ENCODE measurements around the gene HDAC9. TPM values are rescaled to one million over a fixed set of nuclear protein-coding genes. Genes with fewer than 3 reads are reported as not detected.
"Not testable (repeated sequence)": the region's sequence is repeated elsewhere in the genome, so short reads cannot be mapped to it uniquely, and the experiment has no call there.

HDAC9 gene
- polyA plus RNA-seq, 1 of the 3 experiments (the other 2 are of a cell fraction): 11.6 TPM

DNA sequence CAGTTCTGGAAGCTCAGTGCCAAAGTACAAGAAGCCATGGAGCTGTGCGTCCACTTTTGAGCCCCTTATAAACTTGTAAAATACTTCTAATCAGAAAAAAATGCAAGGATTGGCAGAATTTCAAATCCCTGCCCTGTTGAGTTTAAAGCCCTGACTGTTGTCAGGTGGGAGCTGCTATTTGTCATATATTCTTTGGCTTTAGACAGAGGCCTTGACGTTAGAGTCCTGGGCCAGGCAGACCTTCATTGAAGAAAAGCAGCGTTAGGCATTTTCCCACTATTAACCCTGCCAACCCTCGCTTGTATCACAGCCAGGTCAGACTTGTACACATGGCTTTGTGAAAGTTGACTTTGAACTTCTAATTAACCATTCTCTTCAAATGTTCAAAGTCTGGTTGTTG lies 466.5 kb downstream of the HDAC9 start (continued):
- no peak for TF ChIP-seq ZBTB33 (IDR thresholded peaks at IDR 0.05; ENCODE audit: borderline replicate concordance, low read depth)
- TF ChIP-seq TAF1 (IDR thresholded peaks at IDR 0.05; ENCODE audit: borderline replicate concordance, low read depth, low read length): no peak

GRCh38 chr7:18965657-18966056 lies 470.1 kb downstream of the HDAC9 start:
- POLR2A ChIA-PET: no interaction called here
- Histone ChIP-seq H3K4me3 (ENCODE audit: low read depth in 2 of 2, low read length in 1 of 2) (no peak overlapping the region), H3K9me3 (no peaks in the 10 kb centered on the region), H3K9ac (no peak overlapping the region), H3K4me1 (ENCODE audit: control insufficient read depth in 1 of 2, insufficient read depth in 2 of 2, low read depth in 1 of 2, low read length in 1 of 2) (peaks cover 0 to 4% of the 10 kb centered on the region in 2 experiments; a peak in 3 of 4 replicates), H3K9me2 (no peaks in the 10 kb centered on the region), H4K20me1 (ENCODE audit: insufficient read depth) (no peaks in the 10 kb centered on the region), H2AFZ (ENCODE audit: low read depth) (no peak overlapping the region), H3K27ac (ENCODE audit: low read depth in 2 of 2, low read length in 1 of 2) (peak overlapping the region in 1 of 2 experiments; percentile 3; a peak in 1 of 4 replicates), H3K36me3 (replicated peaks in 1 of 2; ENCODE audit: control insufficient read depth in 1 of 2, insufficient read depth in 2 of 2, low read length in 1 of 2) (peaks cover 17 to 43% of the 10 kb centered on the region in 2 experiments), H3K4me2 (no peak overlapping the region), H3K27me3 (ENCODE audit: insufficient read depth) (no peaks in the 10 kb centered on the region), H3F3A (replicated peaks; ENCODE audit: insufficient read depth) (peaks cover 3% of the 10 kb centered on the region), H3K79me2 (ENCODE audit: insufficient read depth) (no peaks in the 10 kb centered on the region)
- no peak for DNase-seq
- WGBS (ENCODE audit: low lambda C conversion rate): 86% methylated on average over 3 of the region's 3 CpGs
- TF ChIP-seq, protein P1, sequence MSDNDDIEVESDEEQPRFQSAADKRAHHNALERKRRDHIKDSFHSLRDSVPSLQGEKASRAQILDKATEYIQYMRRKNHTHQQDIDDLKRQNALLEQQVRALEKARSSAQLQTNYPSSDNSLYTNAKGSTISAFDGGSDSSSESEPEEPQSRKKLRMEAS (IDR thresholded peaks at IDR 0.05; ENCODE audit: low read depth): no peak
- TF ChIP-seq NRF1 (IDR thresholded peaks at IDR 0.05; ENCODE audit: low read depth, low read length) (no peak), PBX3 (IDR thresholded peaks at IDR 0.05) (no peak), POLR2AphosphoS5 (IDR thresholded peaks at IDR 0.05; ENCODE audit: low read depth, low read length) (no peak)
- CTCF ChIA-PET: interaction anchor here (1.6 kb wide), 1 partner anchor 273 kb away, joined by 4 read pairs; no protein-coding TSS in a partner anchor

DNA sequence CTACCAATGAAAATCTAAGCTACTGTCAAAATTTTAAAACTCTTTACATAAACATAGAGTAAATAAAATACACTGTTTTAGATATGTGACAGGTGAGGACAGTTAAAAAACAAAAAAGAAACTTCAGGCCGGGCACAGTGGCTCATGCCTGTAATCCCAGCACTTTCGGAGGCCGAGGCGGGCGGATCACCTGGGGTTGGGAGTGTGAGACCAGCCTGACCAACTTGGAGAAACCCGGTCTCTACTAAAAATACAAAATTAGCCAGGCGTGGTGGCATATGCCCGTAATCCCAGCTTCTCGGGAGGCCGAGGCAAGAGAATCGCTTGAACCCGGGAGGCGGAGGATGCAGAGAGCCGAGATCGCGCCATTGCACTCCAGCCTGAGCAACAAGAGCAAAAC lies 472.2 kb downstream of the HDAC9 start:
- H3K4me3 ChIP-seq (ENCODE audit: low read depth in 2 of 2, low read length in 1 of 2); H3K9ac ChIP-seq; H2AFZ ChIP-seq (ENCODE audit: low read depth); H3K9me3 ChIP-seq; H3K27me3 ChIP-seq (ENCODE audit: insufficient read depth); H3K4me2 ChIP-seq; DNase-seq; POLR2A ChIA-PET; H4K20me1 ChIP-seq (ENCODE audit: insufficient read depth); H3K27ac ChIP-seq (ENCODE audit: low read depth in 2 of 2, low read length in 1 of 2); H3K79me2 ChIP-seq (ENCODE audit: insufficient read depth); H3F3A ChIP-seq (replicated peaks; ENCODE audit: insufficient read depth); H3K4me1 ChIP-seq (ENCODE audit: control insufficient read depth in 1 of 2, insufficient read depth in 2 of 2, low read depth in 1 of 2, low read length in 1 of 2); H3K9me2 ChIP-seq: not testable (repeated sequence)
- peaks cover 17 to 36% of the 10 kb centered on the region in 2 experiments for H3K36me3 ChIP-seq (replicated peaks in 1 of 2; ENCODE audit: control insufficient read depth in 1 of 2, insufficient read depth in 2 of 2, low read length in 1 of 2)
- WGBS (ENCODE audit: low lambda C conversion rate): 90% methylated on average over 16 of the region's 16 CpGs
- CTCF ChIA-PET: interaction anchor here (1.4 kb wide), 1 partner anchor 15 kb away, joined by 6 read pairs; no protein-coding TSS in a partner anchor

All from SK-N-SH (cell line).